GM20431 (cell line): ENCODE data around the gene PLEKHB1.

Experiments
- in situ Hi-C: fragments of 300-500 bp; cut with MseI, MboI; formaldehyde crosslinking; loops from one replicate; pipeline ENCODE4 v1.15.0; 2020; ENCODE audit warnings: low sequenced_read_pairs; ENCODE audit not compliant: unreplicated experiment

Gene PLEKHB1

GRCh38 chr11:73645972-73646631 lies at the start of gene PLEKHB1:
PLEKHB1 (plus strand) TSS chr11:73646581; CDS start chr11:73646609, 28 bp downstream.
- in situ Hi-C loops: no loop called here

GRCh38 chr11:73597336-73597955 lies 48.9 kb upstream of the PLEKHB1 start:
- in situ Hi-C loops: no loop called here

- in situ Hi-C loops: no loop called here
Observed at GRCh38 chr11:73597956-73598718, 48.2 kb upstream of the PLEKHB1 start, which contains the start of gene FAM168A. FAM168A (minus strand) TSS chr11:73598112; CDS start chr11:73468474, 129,638 bp downstream.

GRCh38 chr11:73598719-73599379 lies 47.5 kb upstream of the PLEKHB1 start:
- in situ Hi-C loops: no loop called here

- in situ Hi-C loops: no loop called here
Observed at GRCh38 chr11:73612601-73613140, 33.7 kb upstream of the PLEKHB1 start.

GRCh38 chr11:73614591-73614990 lies 31.8 kb upstream of the PLEKHB1 start:
- in situ Hi-C loops: no loop called here

GRCh38 chr11:73622926-73623593 lies 23.3 kb upstream of the PLEKHB1 start:
- in situ Hi-C loops: no loop called here

GRCh38 chr11:73623686-73624085 lies 22.7 kb upstream of the PLEKHB1 start:
- in situ Hi-C loops: no loop called here

GRCh38 chr11:73625696-73626318 lies 20.6 kb upstream of the PLEKHB1 start:
- in situ Hi-C loops: no loop called here

- in situ Hi-C loops: no loop called here
Observed at GRCh38 chr11:73629907-73630306, 16.5 kb upstream of the PLEKHB1 start.

- in situ Hi-C loops: no loop called here
Observed at GRCh38 chr11:73632996-73633395, 13.4 kb upstream of the PLEKHB1 start.

- in situ Hi-C loops: no loop called here
Observed at GRCh38 chr11:73633999-73634398, 12.4 kb upstream of the PLEKHB1 start.

- in situ Hi-C loops: no loop called here
Observed at GRCh38 chr11:73635721-73636120, 10.7 kb upstream of the PLEKHB1 start.

GRCh38 chr11:73636249-73636648 lies 10.1 kb upstream of the PLEKHB1 start:
- in situ Hi-C loops: no loop called here

- in situ Hi-C loops: no loop called here
Observed at GRCh38 chr11:73637012-73637411, 9.4 kb upstream of the PLEKHB1 start.

GRCh38 chr11:73640592-73640991 lies 5.8 kb upstream of the PLEKHB1 start:
- in situ Hi-C loops: no loop called here

- in situ Hi-C loops: no loop called here
Observed at GRCh38 chr11:73641668-73642067, 4.7 kb upstream of the PLEKHB1 start.

GRCh38 chr11:73645121-73645969 lies 1.0 kb upstream of the PLEKHB1 start:
- in situ Hi-C loops: no loop called here
